Panc1 (cell line): ENCODE measurements around the gene CEP162.

Experiments used
- POLR2AphosphoS5 ChIP-seq: IDR thresholded peaks from 2 replicates; pipeline ENCODE4 v1.6.1; 2012; ENCODE audit warnings: mild to moderate bottlenecking, low read depth, low read length, moderate library complexity
- SIN3A ChIP-seq: IDR thresholded peaks from 2 replicates; pipeline ENCODE4 v1.6.1; 2012; ENCODE audit warnings: low read depth, mild to moderate bottlenecking, low read length, moderate library complexity, borderline replicate concordance; ENCODE audit not compliant: insufficient read depth
- TCF7L2 ChIP-seq: IDR thresholded peaks from 2 replicates; pipeline ENCODE4 v1.6.1; 2011; ENCODE audit warnings: mild to moderate bottlenecking, low read depth, low read length, inconsistent platforms
- TF ChIP-seq, protein P1 (sequence below): fragments of 450-650 bp; IDR thresholded peaks from 2 replicates; pipeline ENCODE4 v1.5.1; 2017; ENCODE audit warnings: mild to moderate bottlenecking

DNA sequence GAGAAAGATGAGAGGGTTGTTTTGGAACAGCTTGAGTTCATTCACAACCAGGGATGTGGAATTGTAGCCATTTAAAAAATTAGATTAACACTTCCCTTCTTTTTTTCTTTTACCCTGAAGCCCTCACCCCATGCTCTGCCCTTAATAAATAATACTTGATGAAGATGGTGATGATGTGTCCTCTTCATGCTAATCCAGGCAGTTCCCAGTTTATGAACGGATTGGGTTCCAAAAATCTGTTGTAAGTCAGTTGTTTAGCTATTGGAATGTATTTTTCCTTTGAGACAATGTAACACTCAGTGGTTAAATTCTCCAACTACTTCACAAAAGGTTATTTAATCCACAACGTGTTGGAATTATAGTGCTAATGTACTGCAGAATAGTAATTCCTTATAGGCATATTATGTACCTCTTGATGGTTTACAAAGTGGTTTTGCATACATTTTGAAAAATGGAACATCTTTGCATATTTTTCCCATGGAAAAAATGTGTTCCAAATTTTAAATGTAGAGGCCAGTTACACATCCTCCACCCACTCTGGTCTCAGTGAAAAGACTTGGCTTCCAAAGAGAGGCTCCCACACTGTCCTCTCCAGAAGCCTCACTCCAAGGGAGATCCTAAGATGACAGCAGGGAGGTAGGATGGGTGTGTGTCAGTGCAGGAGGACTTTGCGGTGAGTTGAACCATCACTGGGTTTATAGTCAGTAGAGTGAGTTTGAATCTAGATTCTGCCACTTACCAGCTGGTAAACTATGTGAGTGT, 45.8 kb upstream of the CEP162 start:
- TF ChIP-seq, protein P1, sequence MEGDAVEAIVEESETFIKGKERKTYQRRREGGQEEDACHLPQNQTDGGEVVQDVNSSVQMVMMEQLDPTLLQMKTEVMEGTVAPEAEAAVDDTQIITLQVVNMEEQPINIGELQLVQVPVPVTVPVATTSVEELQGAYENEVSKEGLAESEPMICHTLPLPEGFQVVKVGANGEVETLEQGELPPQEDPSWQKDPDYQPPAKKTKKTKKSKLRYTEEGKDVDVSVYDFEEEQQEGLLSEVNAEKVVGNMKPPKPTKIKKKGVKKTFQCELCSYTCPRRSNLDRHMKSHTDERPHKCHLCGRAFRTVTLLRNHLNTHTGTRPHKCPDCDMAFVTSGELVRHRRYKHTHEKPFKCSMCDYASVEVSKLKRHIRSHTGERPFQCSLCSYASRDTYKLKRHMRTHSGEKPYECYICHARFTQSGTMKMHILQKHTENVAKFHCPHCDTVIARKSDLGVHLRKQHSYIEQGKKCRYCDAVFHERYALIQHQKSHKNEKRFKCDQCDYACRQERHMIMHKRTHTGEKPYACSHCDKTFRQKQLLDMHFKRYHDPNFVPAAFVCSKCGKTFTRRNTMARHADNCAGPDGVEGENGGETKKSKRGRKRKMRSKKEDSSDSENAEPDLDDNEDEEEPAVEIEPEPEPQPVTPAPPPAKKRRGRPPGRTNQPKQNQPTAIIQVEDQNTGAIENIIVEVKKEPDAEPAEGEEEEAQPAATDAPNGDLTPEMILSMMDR, result no peak
- no peak for TF ChIP-seq SIN3A
- TF ChIP-seq POLR2AphosphoS5, result no peak
- TF ChIP-seq TCF7L2, result no peak
